Liver (tissue), 3 donors: ENCODE results near the gene CLIP2.

Source experiments
- GABPA ChIP-seq, 2 donors: IDR thresholded peaks in 1 of 2; conservative IDR thresholded peaks in 1 of 2; 2 replicates each; pipeline ENCODE4 v1.6.1; 2016; ENCODE audit warnings: antibody characterized with exemption in 2 of 2, mild to moderate bottlenecking in 1 of 2, moderate library complexity in 1 of 2
- JUND ChIP-seq, 2 donors: IDR thresholded peaks; 2 replicates each; pipeline ENCODE4 v1.6.1; 2016; ENCODE audit warnings: antibody characterized with exemption in 2 of 2
- RAD21 ChIP-seq, 2 donors: IDR thresholded peaks; 2 replicates each; pipeline ENCODE4 v1.6.1; 2016; ENCODE audit warnings: antibody characterized with exemption in 2 of 2, mild to moderate bottlenecking in 2 of 2
- SP1 ChIP-seq: IDR thresholded peaks from 2 replicates; pipeline ENCODE4 v1.6.1; 2018; ENCODE audit warnings: antibody characterized with exemption, mild to moderate bottlenecking
- YY1 ChIP-seq: IDR thresholded peaks from 2 replicates; pipeline ENCODE4 v1.6.1; 2016; ENCODE audit warnings: antibody characterized with exemption, mild to moderate bottlenecking
- TF ChIP-seq, protein P1 (sequence below): fragments of 150-350 bp; IDR thresholded peaks from 2 replicates; pipeline ENCODE4 v1.5.1; 2017; ENCODE audit warnings: improper control_type of control experiment, low read depth, low read length; ENCODE audit not compliant: missing input control
- TF ChIP-seq, protein P2 (sequence below): IDR thresholded peaks from 2 replicates; pipeline ENCODE4 v1.6.1; 2016; ENCODE audit warnings: antibody characterized with exemption, mild to moderate bottlenecking
- TF ChIP-seq, protein P3 (sequence below): IDR thresholded peaks from 2 replicates; pipeline ENCODE4 v1.6.1; 2016; ENCODE audit warnings: antibody characterized with exemption
- TF ChIP-seq, protein P4 (sequence below): IDR thresholded peaks from 2 replicates; pipeline ENCODE4 v1.6.1; 2016; ENCODE audit warnings: antibody characterized with exemption
- donor health status: healthy.
- donor health status: healthy.

DNA sequence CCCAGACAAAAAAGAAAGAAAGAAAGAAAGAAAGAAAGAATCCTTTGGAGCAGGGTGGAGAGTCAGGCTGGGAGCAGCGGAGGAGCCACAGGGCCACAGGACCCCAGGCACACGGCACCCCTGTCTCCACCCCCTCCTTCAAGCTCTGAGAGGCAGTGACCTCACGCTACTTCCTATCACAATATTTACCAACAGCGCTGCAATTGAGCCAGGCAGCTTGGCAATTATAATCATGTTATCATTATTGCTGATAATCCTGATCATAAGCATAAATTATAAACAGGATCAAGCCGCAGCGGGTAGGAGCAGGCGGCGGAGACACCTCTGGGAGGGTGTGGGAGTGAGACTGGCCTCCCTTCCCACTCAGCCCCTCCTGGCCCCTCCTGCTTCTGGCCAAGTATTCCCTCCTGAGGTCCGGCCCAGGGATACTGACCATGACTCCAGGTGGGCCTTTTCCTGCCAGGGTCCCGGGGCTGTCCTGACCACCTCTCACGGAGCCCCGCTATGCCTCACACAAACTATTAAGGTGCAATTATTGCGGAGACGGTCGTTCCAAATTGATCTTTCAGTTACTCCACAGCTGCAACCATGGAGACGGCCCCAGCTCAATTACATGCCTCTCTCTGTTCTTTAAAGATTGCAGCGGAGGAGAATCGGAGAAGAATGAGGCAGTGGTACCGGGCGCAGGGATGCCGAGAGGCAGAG lies 154.5 kb downstream of the CLIP2 start:
- TF ChIP-seq, protein P1, sequence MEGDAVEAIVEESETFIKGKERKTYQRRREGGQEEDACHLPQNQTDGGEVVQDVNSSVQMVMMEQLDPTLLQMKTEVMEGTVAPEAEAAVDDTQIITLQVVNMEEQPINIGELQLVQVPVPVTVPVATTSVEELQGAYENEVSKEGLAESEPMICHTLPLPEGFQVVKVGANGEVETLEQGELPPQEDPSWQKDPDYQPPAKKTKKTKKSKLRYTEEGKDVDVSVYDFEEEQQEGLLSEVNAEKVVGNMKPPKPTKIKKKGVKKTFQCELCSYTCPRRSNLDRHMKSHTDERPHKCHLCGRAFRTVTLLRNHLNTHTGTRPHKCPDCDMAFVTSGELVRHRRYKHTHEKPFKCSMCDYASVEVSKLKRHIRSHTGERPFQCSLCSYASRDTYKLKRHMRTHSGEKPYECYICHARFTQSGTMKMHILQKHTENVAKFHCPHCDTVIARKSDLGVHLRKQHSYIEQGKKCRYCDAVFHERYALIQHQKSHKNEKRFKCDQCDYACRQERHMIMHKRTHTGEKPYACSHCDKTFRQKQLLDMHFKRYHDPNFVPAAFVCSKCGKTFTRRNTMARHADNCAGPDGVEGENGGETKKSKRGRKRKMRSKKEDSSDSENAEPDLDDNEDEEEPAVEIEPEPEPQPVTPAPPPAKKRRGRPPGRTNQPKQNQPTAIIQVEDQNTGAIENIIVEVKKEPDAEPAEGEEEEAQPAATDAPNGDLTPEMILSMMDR: no peak
- TF ChIP-seq, protein P2, sequence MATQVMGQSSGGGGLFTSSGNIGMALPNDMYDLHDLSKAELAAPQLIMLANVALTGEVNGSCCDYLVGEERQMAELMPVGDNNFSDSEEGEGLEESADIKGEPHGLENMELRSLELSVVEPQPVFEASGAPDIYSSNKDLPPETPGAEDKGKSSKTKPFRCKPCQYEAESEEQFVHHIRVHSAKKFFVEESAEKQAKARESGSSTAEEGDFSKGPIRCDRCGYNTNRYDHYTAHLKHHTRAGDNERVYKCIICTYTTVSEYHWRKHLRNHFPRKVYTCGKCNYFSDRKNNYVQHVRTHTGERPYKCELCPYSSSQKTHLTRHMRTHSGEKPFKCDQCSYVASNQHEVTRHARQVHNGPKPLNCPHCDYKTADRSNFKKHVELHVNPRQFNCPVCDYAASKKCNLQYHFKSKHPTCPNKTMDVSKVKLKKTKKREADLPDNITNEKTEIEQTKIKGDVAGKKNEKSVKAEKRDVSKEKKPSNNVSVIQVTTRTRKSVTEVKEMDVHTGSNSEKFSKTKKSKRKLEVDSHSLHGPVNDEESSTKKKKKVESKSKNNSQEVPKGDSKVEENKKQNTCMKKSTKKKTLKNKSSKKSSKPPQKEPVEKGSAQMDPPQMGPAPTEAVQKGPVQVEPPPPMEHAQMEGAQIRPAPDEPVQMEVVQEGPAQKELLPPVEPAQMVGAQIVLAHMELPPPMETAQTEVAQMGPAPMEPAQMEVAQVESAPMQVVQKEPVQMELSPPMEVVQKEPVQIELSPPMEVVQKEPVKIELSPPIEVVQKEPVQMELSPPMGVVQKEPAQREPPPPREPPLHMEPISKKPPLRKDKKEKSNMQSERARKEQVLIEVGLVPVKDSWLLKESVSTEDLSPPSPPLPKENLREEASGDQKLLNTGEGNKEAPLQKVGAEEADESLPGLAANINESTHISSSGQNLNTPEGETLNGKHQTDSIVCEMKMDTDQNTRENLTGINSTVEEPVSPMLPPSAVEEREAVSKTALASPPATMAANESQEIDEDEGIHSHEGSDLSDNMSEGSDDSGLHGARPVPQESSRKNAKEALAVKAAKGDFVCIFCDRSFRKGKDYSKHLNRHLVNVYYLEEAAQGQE: no peak
- TF ChIP-seq JUND (IDR thresholded peaks at IDR 0.05): no peak
- TF ChIP-seq, protein P3, sequence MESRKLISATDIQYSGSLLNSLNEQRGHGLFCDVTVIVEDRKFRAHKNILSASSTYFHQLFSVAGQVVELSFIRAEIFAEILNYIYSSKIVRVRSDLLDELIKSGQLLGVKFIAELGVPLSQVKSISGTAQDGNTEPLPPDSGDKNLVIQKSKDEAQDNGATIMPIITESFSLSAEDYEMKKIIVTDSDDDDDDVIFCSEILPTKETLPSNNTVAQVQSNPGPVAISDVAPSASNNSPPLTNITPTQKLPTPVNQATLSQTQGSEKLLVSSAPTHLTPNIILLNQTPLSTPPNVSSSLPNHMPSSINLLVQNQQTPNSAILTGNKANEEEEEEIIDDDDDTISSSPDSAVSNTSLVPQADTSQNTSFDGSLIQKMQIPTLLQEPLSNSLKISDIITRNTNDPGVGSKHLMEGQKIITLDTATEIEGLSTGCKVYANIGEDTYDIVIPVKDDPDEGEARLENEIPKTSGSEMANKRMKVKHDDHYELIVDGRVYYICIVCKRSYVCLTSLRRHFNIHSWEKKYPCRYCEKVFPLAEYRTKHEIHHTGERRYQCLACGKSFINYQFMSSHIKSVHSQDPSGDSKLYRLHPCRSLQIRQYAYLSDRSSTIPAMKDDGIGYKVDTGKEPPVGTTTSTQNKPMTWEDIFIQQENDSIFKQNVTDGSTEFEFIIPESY: no peak
- TF ChIP-seq GABPA (IDR thresholded peaks at IDR 0.05 in 1 of 2, conservative IDR thresholded peaks at IDR 0.05 in 1 of 2): no peak
- TF ChIP-seq RAD21 (IDR thresholded peaks at IDR 0.05): no peak
- no peak for TF ChIP-seq YY1
- TF ChIP-seq SP1: no peak
- TF ChIP-seq, protein P4, sequence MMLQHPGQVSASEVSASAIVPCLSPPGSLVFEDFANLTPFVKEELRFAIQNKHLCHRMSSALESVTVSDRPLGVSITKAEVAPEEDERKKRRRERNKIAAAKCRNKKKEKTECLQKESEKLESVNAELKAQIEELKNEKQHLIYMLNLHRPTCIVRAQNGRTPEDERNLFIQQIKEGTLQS: no peak
